Mesodermal cell (in vitro differentiated cells): ENCODE measurements around the gene PKP3.

ENCODE experiments used
- H3K27ac ChIP-seq: 2 replicates; pipeline ENCODE4 v1.7.0; 2013; ENCODE audit warnings: mild to moderate bottlenecking, low read depth, low read length, moderate library complexity; ENCODE audit not compliant: severe bottlenecking
- H3K36me3 ChIP-seq: 2 replicates; pipeline ENCODE4 v1.7.1; 2013; ENCODE audit warnings: mild to moderate bottlenecking, low read length, moderate library complexity; ENCODE audit not compliant: control insufficient read depth, insufficient read depth
- H3K4me1 ChIP-seq: one replicate; pipeline ENCODE4 v1.7.1; 2013; ENCODE audit warnings: mild to moderate bottlenecking, low read length; ENCODE audit not compliant: insufficient read depth, control insufficient read depth, poor library complexity, severe bottlenecking
- H3K4me3 ChIP-seq: 2 replicates; pipeline ENCODE4 v1.7.0; 2013; ENCODE audit warnings: low read length, control low read depth, mild to moderate bottlenecking; ENCODE audit not compliant: insufficient read depth, poor library complexity, severe bottlenecking; ENCODE audit errors: extremely low read depth
- H3K9me3 ChIP-seq: 2 replicates; pipeline ENCODE4 v1.7.1; 2013; ENCODE audit warnings: mild to moderate bottlenecking, low read length, moderate library complexity; ENCODE audit not compliant: control insufficient read depth
- WGBS, 2 experiments: methylation state at CpG; one replicate each; pipeline ENCODE4 v1.1.5; 2013; ENCODE audit warnings: missing lambda C conversion rate in 2 of 2; ENCODE audit not compliant: insufficient coverage in 2 of 2; 5-methylcytosine and 5-hydroxymethylcytosine counted together

The PKP3 gene

DNA sequence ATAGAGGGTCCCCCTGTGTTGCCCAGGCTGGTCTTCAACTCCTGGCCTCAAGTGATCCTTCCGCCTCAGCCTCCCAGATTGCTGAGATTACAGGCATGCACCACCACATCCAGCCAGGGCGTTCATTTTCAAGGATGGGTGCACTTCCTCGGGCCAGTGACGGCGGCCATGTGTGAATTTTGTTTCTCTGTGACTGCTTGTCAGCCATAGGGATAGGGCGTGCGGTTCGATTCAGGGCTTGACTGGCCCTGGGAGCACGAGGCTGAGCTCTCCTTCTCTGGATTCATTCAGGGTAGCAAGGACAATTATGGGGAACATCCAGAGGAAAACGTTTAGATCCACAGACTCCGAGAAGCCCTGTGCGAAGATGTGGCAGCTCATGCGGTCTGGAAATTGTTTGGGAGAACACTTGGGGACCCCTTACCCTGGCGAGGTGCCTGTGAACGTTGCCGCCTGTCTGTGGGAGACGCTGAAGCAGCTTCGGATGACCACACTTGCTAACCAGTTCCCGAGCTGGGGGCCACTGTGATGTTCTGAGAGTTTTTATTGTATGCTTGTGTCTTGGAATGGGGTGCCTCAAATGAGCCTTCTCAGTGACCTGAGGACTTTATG is 59.0 kb downstream of the PKP3 start:
- H3K27ac ChIP-seq: no peak overlapping the region
- peaks cover 55% of the 10 kb centered on the region for H3K36me3 ChIP-seq
- H3K9me3 ChIP-seq: no peaks in the 10 kb centered on the region
- H3K4me1 ChIP-seq: peaks cover 19% of the 10 kb centered on the region
- 94 to 95% methylated on average over 16 to 19 of the region's 19 CpGs for WGBS, 2 experiments
- H3K4me3 ChIP-seq: no peak overlapping the region

DNA sequence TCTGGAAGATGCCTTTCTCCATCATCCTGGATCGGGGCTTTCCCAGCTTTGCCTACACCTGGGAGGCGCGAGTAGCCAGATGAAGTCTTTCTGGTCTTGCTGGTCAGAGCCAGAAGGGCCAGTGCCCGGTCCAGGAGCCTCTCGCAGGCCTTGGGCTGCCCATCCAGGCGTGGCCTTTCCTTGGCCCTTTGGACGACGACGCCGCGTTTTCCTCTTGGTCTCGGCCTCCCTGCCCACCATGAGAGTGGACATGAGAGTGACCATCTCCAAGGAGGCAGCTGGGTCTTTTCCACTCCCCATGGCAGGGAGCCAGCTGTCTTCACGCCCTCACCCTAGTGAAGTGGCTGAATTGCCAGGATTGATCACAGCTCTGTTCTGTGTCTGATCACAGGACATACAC is 59.6 kb downstream of the PKP3 start:
- peaks cover 55% of the 10 kb centered on the region for H3K36me3 ChIP-seq
- 97 to 98% methylated on average over 13 of the region's 13 CpGs for WGBS, 2 experiments
- no peak overlapping the region for H3K4me3 ChIP-seq
- H3K27ac ChIP-seq: no peak overlapping the region
- H3K4me1 ChIP-seq: peaks cover 19% of the 10 kb centered on the region
- H3K9me3 ChIP-seq: no peaks in the 10 kb centered on the region

DNA sequence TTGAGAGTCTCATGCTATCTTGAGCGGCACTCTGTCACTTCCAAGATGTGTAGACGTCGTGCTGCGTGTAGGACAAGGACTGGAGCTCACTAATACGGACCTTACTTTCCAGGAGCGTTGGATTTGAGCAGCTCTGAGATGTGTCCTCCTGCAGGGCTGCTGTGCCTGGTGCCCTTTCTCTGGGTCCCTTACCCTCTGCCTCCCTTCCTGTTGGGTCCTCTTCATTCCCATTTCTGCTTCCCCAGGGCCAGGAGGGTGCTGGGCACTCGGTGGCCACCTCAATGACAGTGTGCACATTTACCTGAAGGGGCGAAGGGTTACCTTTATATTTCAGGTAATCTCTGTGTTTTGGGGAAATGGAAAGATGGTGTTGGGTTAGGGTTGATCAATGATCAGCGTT is 60.0 kb downstream of the PKP3 start:
- Histone ChIP-seq H3K4me1 (peaks cover 18% of the 10 kb centered on the region), H3K4me3 (no peak overlapping the region), H3K27ac (no peak overlapping the region), H3K9me3 (no peaks in the 10 kb centered on the region), H3K36me3 (peaks cover 57% of the 10 kb centered on the region)
- WGBS, 2 experiments: 94 to 97% methylated on average over 7 to 8 of the region's 9 CpGs
